ENCODE measurements around the gene NADSYN1.

The NADSYN1 gene

GRCh38 chr11:71433648-71434450 is 19.2 kb upstream of the NADSYN1 start:
- no peak for DNase-seq

- DNase-seq: no peak
These were observed 18.4 kb upstream of the NADSYN1 start for GRCh38 chr11:71434576-71435130.

- DNase-seq: no peak
These were observed 17.6 kb upstream of the NADSYN1 start for GRCh38 chr11:71435278-71435951.

- no peak for DNase-seq
These were observed 16.1 kb upstream of the NADSYN1 start for GRCh38 chr11:71436861-71437260.

- no peak for DNase-seq
These were observed 15.6 kb upstream of the NADSYN1 start for GRCh38 chr11:71437399-71437798.

GRCh38 chr11:71437879-71438278 is 15.1 kb upstream of the NADSYN1 start:
- DNase-seq: no peak

GRCh38 chr11:71438650-71439049 is 14.4 kb upstream of the NADSYN1 start:
- no peak for DNase-seq

- DNase-seq: no peak
These were observed 12.8 kb upstream of the NADSYN1 start for GRCh38 chr11:71440021-71440755.

GRCh38 chr11:71441251-71441650 is 11.8 kb upstream of the NADSYN1 start:
- no peak for DNase-seq

GRCh38 chr11:71442123-71442522 is 10.9 kb upstream of the NADSYN1 start:
- DNase-seq: no peak

- no peak for DNase-seq
These were observed 10.1 kb upstream of the NADSYN1 start for GRCh38 chr11:71442880-71443279.

- no peak for DNase-seq
These were observed 9.1 kb upstream of the NADSYN1 start for GRCh38 chr11:71443736-71444445.

GRCh38 chr11:71444811-71445210 is 8.2 kb upstream of the NADSYN1 start:
- DNase-seq: no peak

GRCh38 chr11:71446150-71446549 is 6.9 kb upstream of the NADSYN1 start:
- no peak for DNase-seq

- no peak for DNase-seq
These were observed 5.9 kb upstream of the NADSYN1 start for GRCh38 chr11:71446942-71447688.

- no peak for DNase-seq
These were observed 5.2 kb upstream of the NADSYN1 start for GRCh38 chr11:71447791-71448256.

- peak; percentile 95 for DNase-seq
These were observed 4.5 kb upstream of the NADSYN1 start, which contains the start of gene DHCR7 for GRCh38 chr11:71448257-71449171. Gene DHCR7 (minus strand): TSS chr11:71448393. CDS start chr11:71444952, 3,441 bp downstream.

GRCh38 chr11:71449596-71449995 is 3.4 kb upstream of the NADSYN1 start:
- DNase-seq: no peak

GRCh38 chr11:71450507-71450906 is 2.5 kb upstream of the NADSYN1 start:
- no peak for DNase-seq

GRCh38 chr11:71450939-71451338 is 2.1 kb upstream of the NADSYN1 start:
- no peak for DNase-seq
